Left ventricle myocardium inferior (tissue), 1 donor: ENCODE data around the gene MAS1. TPM values are rescaled to one million over a fixed set of nuclear protein-coding genes. Genes with fewer than 3 reads are reported as not detected.

Experiments
- DNase-seq: peaks from one replicate; pipeline ENCODE4 v3.0.0-alpha.2; 2020
- H3K27ac ChIP-seq: fragments of 200-600 bp; replicated peaks from 2 replicates; pipeline ENCODE4 v1.8.0; 2021
- H3K27me3 ChIP-seq: fragments of 200-600 bp; 2 replicates; pipeline ENCODE4 v1.8.0; 2021; ENCODE audit warnings: low read depth
- H3K36me3 ChIP-seq: fragments of 200-600 bp; 2 replicates; pipeline ENCODE4 v1.8.0; 2021
- H3K4me1 ChIP-seq: fragments of 200-600 bp; 2 replicates; pipeline ENCODE4 v1.8.0; 2021
- H3K4me3 ChIP-seq: fragments of 200-600 bp; 2 replicates; pipeline ENCODE4 v1.8.0; 2021; ENCODE audit warnings: mild to moderate bottlenecking, moderate library complexity
- H3K9me3 ChIP-seq: fragments of 200-600 bp; replicated peaks from 2 replicates; pipeline ENCODE4 v1.8.0; 2021
- CTCF ChIP-seq: fragments of 200-600 bp; IDR thresholded peaks from 2 replicates; pipeline ENCODE4 v1.8.0; 2021; ENCODE audit warnings: antibody characterized with exemption, mild to moderate bottlenecking, borderline replicate concordance
- intact Hi-C: fragments of 100-400 bp; cut with micrococcal nuclease; formaldehyde crosslinking; loops from one replicate; pipeline ENCODE4 v1.11.0; 2022
- total RNA-seq: library from RNA; stranded (reverse); fragmentation: NEBNext Ultra II Directional; extraction: Animal tissue kit (Norgen Biotek cat#: 25700); gene quantifications from one replicate; pipeline ENCODE4 v1.2.1, GENCODE V29; 2021
- donor health status: DM: no; HTN: yes; CAD: no; lungs with severe emphysema.

MAS1 gene
- total RNA-seq, 1 donor from 2014 or later = not detected

DNA sequence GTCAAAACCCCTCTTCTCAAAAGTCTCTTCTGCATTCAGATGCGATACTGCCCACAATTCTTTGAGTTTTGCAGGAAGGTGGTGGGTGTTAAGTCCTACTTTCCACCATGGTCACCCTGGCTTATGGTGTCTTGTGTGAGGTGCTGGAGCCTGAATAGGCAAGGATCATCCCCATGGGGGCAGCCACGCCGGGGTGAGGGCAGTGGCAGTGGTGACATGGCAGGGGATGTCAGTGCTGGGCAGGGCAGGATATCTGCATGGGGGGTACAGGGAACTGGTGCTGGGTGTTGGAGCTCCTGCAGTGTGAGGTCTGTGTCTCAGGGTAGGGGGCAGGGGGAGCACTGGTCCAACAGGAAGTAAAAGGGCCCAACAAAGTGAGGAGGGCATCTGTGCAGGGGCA, 2.3 kb downstream of the MAS1 start:
- no peak for DNase-seq
- H3K9me3 ChIP-seq = no peaks in the 10 kb centered on the region
- no peak overlapping the region for H3K27ac ChIP-seq
- TF ChIP-seq CTCF = no peak
- no peaks in the 10 kb centered on the region for H3K4me1 ChIP-seq
- no peaks in the 10 kb centered on the region for H3K36me3 ChIP-seq
- H3K27me3 ChIP-seq = peaks cover 53% of the 10 kb centered on the region
- H3K4me3 ChIP-seq = no peak overlapping the region
- intact Hi-C loops = no loop called here

- intact Hi-C loops = no loop called here
- no peak for DNase-seq
- H3K4me1 ChIP-seq = no peaks in the 10 kb centered on the region
- peaks cover 39% of the 10 kb centered on the region for H3K27me3 ChIP-seq
- no peaks in the 10 kb centered on the region for H3K36me3 ChIP-seq
- no peaks in the 10 kb centered on the region for H3K9me3 ChIP-seq
- H3K4me3 ChIP-seq = no peak overlapping the region
- TF ChIP-seq CTCF = no peak
- H3K27ac ChIP-seq = no peak overlapping the region
These were observed 4.2 kb downstream of the MAS1 start for GRCh38 chr6:159894991-159895390.

DNA sequence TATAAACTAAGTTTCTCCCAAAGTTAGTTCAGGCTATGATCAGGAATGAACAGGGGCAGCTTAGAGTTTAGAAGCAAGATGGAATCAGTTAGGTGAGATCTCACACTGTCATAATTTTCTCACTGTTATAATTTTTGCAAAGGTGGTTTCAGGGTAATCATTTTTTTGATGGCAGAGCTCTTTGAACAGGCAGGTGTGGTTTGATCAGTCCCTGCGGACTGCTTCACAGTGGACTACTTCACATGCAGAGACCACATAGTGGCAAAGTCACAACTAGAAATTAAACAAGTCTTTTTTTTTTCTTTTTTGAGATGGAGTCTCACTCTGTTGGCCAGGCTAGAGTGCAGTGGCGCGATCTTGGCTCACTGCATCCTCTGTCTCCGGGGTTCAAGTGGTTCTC, 6.8 kb downstream of the MAS1 start:
- Histone ChIP-seq H3K4me1 (no peaks in the 10 kb centered on the region), H3K4me3 (no peak overlapping the region), H3K27ac (no peak overlapping the region), H3K9me3 (no peaks in the 10 kb centered on the region), H3K36me3 (no peaks in the 10 kb centered on the region), H3K27me3 (peaks cover 15% of the 10 kb centered on the region)
- DNase-seq = no peak
- no peak for TF ChIP-seq CTCF
- intact Hi-C loops = no loop called here

DNA sequence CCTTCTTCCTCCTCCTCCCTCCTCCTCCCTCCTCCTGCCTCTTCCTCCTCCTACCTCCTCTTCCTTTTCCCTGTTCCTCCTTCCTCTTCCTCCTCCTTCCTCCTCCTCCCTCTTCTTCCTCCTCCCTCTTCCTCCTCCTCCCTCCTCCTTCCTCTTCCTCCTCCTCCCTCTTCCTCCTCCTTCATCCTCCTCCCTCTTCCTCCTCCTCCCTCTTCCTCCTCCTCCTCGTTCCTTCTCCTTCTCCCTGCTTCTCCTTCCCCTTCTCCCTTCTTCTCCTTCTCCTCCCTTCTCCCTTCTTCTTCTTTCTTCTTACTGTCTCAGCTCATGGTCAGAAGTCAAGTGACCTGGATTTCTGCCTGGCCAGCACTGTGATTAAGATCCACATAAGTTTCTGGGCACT, 7.7 kb downstream of the MAS1 start:
- peaks cover 6% of the 10 kb centered on the region for H3K27me3 ChIP-seq
- no peaks in the 10 kb centered on the region for H3K36me3 ChIP-seq
- intact Hi-C loops = no loop called here
- DNase-seq = no peak
- no peaks in the 10 kb centered on the region for H3K9me3 ChIP-seq
- H3K4me1 ChIP-seq = no peaks in the 10 kb centered on the region
- no peak for TF ChIP-seq CTCF
- no peak overlapping the region for H3K4me3 ChIP-seq
- no peak overlapping the region for H3K27ac ChIP-seq

DNA sequence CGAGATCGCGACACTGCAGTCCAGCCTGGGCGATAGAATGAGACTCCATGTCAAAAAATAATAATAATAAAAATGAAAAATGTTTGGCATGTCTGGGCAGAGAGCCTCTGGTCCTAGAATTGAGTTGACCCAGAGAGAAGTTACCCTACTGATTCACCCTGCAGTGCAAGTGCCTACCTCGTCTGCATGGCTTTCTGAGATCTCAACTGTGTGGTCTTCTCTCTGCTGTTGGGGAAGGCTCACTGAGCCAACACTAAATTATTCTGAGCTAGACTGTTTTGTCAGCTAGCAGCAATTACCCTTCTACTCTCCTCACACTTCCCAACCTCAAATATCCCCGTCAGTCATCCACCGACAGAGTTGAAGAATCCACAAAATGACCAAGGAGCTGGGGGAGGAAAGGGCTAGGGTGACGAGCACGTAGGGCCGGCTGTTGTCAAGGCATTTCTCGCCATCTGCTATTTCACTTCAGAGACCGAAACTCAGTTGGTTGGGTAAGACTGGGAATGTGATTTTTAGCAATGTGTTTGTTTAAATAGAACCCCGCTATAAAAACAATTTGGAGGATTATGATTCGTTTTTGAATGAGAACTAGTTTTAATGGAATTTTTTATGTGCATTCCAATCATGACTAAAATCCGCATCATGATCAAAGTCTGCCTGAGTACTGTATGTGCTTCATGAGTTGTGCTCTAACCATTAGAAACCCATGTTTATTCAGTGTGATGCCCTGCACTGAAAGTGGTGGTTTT, 9.4 kb downstream of the MAS1 start:
- no peak overlapping the region for H3K27ac ChIP-seq
- H3K9me3 ChIP-seq = no peaks in the 10 kb centered on the region
- TF ChIP-seq CTCF = no peak
- H3K4me3 ChIP-seq = no peak overlapping the region
- intact Hi-C loops = no loop called here
- no peaks in the 10 kb centered on the region for H3K27me3 ChIP-seq
- H3K36me3 ChIP-seq = no peaks in the 10 kb centered on the region
- DNase-seq = no peak
- no peaks in the 10 kb centered on the region for H3K4me1 ChIP-seq
